Right lobe of liver (tissue), 6 donors: ENCODE measurements around the gene BLID. TPM values are rescaled to one million over a fixed set of nuclear protein-coding genes. Genes with fewer than 3 reads are reported as not detected.

Source experiments
- ATAC-seq, 4 donors: fragments of 200-7000 bp; cut with Tn5 transposase; one replicate each; pipeline ENCODE4 v1.9.1; 2020; ENCODE audit warnings: mild to moderate bottlenecking in 4 of 4, moderate library complexity in 4 of 4
- DNase-seq, 3 donors: peaks; one replicate each; pipeline ENCODE4 v3.0.0-alpha.2; 2020
- H3K27ac ChIP-seq, 3 donors: fragments of 200-600 bp; one replicate each; pipeline ENCODE4 v1.8.0; 2022
- H3K27me3 ChIP-seq, 2 donors: fragments of 200-600 bp; one replicate each; pipeline ENCODE4 v1.8.0; 2022
- H3K36me3 ChIP-seq, 4 donors: fragments of 200-600 bp; sonication (generic) in 1 of 4; one replicate each; pipeline versions ENCODE4 v1.5.1 to v1.8.0; 2017 to 2022; ENCODE audit warnings: control low read depth in 1 of 4
- H3K4me1 ChIP-seq, 4 donors: fragments of 200-600 bp; sonication (generic) in 1 of 4; one replicate each; pipeline versions ENCODE4 v1.5.1 to v1.8.0; 2017 to 2022; ENCODE audit warnings: control low read depth in 1 of 4
- H3K4me3 ChIP-seq, 3 donors: fragments of 200-600 bp; one replicate each; pipeline ENCODE4 v1.8.0; 2022
- H3K9me3 ChIP-seq, 4 donors: fragments of 200-600 bp; sonication (generic) in 1 of 4; one replicate each; pipeline versions ENCODE4 v1.5.1 to v1.8.0; 2017 to 2022; ENCODE audit warnings: control low read depth in 1 of 4
- CTCF ChIP-seq, 4 donors: fragments of 200-600 bp in 3 of 4; fragments of 450-650 bp in 1 of 4; IDR thresholded peaks; one replicate each; pipeline versions ENCODE4 v1.5.1 to v1.8.0; 2016 to 2022; ENCODE audit warnings: antibody characterized with exemption in 4 of 4, mild to moderate bottlenecking in 2 of 4
- POLR2A ChIP-seq: fragments of 450-650 bp; IDR thresholded peaks from one replicate; pipeline ENCODE4 v1.6.1; 2017; ENCODE audit warnings: antibody characterized with exemption, mild to moderate bottlenecking
- WGBS: methylation state at CpG from one replicate; pipeline ENCODE4 v1.1.6; 2018; ENCODE audit warnings: low coverage, low lambda C conversion rate; ENCODE audit not compliant: insufficient coverage; ENCODE audit errors: missing lambda C conversion rate; 5-methylcytosine and 5-hydroxymethylcytosine counted together
- intact Hi-C, 2 donors: fragments of 100-400 bp; cut with DNase I; formaldehyde crosslinking; loops; one replicate each; pipeline versions ENCODE4 v1.11.2 to v1.14.1; 2022
- total RNA-seq, 6 experiments: library from RNA; depleted of rRNA in 2 of 6; stranded (reverse); fragments of >200 nt in 2 of 6; fragmentation: NEBNext Ultra II Directional in 3 of 6; extraction: Animal tissue kit (Norgen Biotek cat#: 25700) in 3 of 6; gene quantifications; one replicate each; pipeline versions ENCODE4 v1.1.0 to v1.2.4, GENCODE V29; 2016 to 2023
- donor health status: DM: no; HTN: yes; CAD: no.
- donor health status: DM: no; HTN: no; CAD: no.
- donor health status: DM: no; HTN: no; CAD: no.
- donor health status: DM: no; HTN: yes; CAD: no.
- donor health status: DM: no; HTN: yes; CAD: no.

BLID gene
- total RNA-seq, 6 experiments from 2014 or later = 0.24 to 0.93 (median 0.42) TPM; not detected in 3

- no peak for ATAC-seq
- no peak overlapping the region for H3K4me3 ChIP-seq
- no peaks in the 10 kb centered on the region for H3K4me1 ChIP-seq
- TF ChIP-seq POLR2A = no peak
- no peak for TF ChIP-seq CTCF (IDR thresholded peaks at IDR 0.05)
- no peaks in the 10 kb centered on the region for H3K27me3 ChIP-seq
- 87% methylated on average over 12 of the region's 12 CpGs for WGBS
- DNase-seq = no peak
- intact Hi-C loops = no loop called here
- no peaks in the 10 kb centered on the region for H3K36me3 ChIP-seq
- H3K9me3 ChIP-seq = no peaks in the 10 kb centered on the region
- no peak overlapping the region for H3K27ac ChIP-seq
Measured at GRCh38 chr11:122096272-122097112, 19.5 kb downstream of the BLID start.

DNA sequence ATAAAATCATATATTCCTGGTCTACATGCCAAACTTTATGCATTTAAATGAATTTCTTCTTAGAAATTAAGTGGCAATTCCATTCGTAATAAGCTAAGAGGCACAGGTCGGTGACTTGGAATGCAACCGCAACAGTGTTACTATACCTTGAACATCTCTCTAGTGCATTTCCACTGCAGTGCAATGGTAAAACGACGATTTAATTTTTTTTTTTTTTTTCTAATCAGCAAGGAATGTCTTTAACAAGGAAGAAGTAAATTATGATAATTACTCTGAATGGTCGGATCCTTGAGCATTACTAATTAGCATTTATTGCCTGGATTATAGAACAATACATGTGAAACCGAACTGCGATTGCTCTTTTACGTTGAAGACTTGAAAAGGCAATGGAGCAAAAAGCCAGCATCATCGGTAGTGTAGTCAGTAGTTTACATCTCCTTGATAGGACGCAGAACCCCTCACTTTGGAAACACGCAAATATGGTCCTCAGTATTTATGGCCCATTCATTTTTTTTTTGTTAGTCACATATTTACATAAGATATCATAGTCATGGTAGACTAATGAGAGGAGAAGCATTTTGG, 20.2 kb downstream of the BLID start:
- intact Hi-C loops = no loop called here
- no peak for ATAC-seq
- no peak overlapping the region for H3K4me3 ChIP-seq
- DNase-seq = no peak
- no peaks in the 10 kb centered on the region for H3K27me3 ChIP-seq
- no peaks in the 10 kb centered on the region for H3K9me3 ChIP-seq
- no peak overlapping the region for H3K27ac ChIP-seq
- no peak for TF ChIP-seq CTCF (IDR thresholded peaks at IDR 0.05)
- WGBS = 95% methylated on average over 12 of the region's 12 CpGs
- no peaks in the 10 kb centered on the region for H3K4me1 ChIP-seq
- H3K36me3 ChIP-seq = no peaks in the 10 kb centered on the region

GRCh38 chr11:122094836-122095235, 21.2 kb downstream of the BLID start:
- Histone ChIP-seq H3K9me3 (no peaks in the 10 kb centered on the region), H3K27ac (no peak overlapping the region), H3K36me3 (no peaks in the 10 kb centered on the region), H3K4me3 (no peak overlapping the region), H3K27me3 (no peaks in the 10 kb centered on the region), H3K4me1 (no peaks in the 10 kb centered on the region)
- TF ChIP-seq POLR2A (no peak), CTCF (IDR thresholded peaks at IDR 0.05) (no peak)
- intact Hi-C loops = no loop called here
- no peak for DNase-seq
- WGBS = 94% methylated on average over 4 of the region's 4 CpGs
- ATAC-seq = no peak

GRCh38 chr11:122093731-122094275, 22.2 kb downstream of the BLID start:
- H3K27ac ChIP-seq = no peak overlapping the region

More at GRCh38 chr11:122093731-122094275, 22.2 kb downstream of the BLID start:
- ATAC-seq (no peak), DNase-seq (no peak)
- intact Hi-C loops = no loop called here
- no peaks in the 10 kb centered on the region for H3K36me3 ChIP-seq
- no peaks in the 10 kb centered on the region for H3K27me3 ChIP-seq
- no peaks in the 10 kb centered on the region for H3K4me1 ChIP-seq
- TF ChIP-seq POLR2A (no peak), CTCF (IDR thresholded peaks at IDR 0.05) (no peak)
- no peaks in the 10 kb centered on the region for H3K9me3 ChIP-seq
- WGBS = 91% methylated on average over 5 of the region's 5 CpGs
- no peak overlapping the region for H3K4me3 ChIP-seq
